ENCODE measurements around the gene STK11. TPM values are rescaled to one million over a fixed set of nuclear protein-coding genes. Genes with fewer than 3 reads are reported as not detected.

The STK11 gene
- total RNA-seq, 1 experiment from 2014 or later = 53.0 TPM

- BruUV-seq (replicated peaks) = no TSS peak
- POLR2A ChIA-PET (ENCODE audit: unreplicated experiment) = no interaction called here
- TF ChIP-seq CTCF (conservative IDR thresholded peaks at IDR 0.05) = no peak
- no peak for TF ChIP-seq EZH2 (IDR thresholded peaks at IDR 0.05; ENCODE audit: low read depth)
Observed at GRCh38 chr19:1229056-1229923, 23.7 kb downstream of the STK11 start.

GRCh38 chr19:1229924-1230782 lies 24.6 kb downstream of the STK11 start:
- no peak for DNase-seq
- H3K9me2 ChIP-seq (ENCODE audit: insufficient read depth) = no peaks in the 10 kb centered on the region
- no peaks in the 10 kb centered on the region for H3K79me2 ChIP-seq (ENCODE audit: low read depth)
- no peaks in the 10 kb centered on the region for H3K9me3 ChIP-seq (ENCODE audit: insufficient read depth, low read depth)
- H3K27me3 ChIP-seq (ENCODE audit: insufficient read depth, low read depth) = no peaks in the 10 kb centered on the region
- no peak overlapping the region for H2AFZ ChIP-seq
- ChIA-PET POLR2A (ENCODE audit: unreplicated experiment) (no interaction called here), CTCF (no interaction called here)
- H4K20me1 ChIP-seq (ENCODE audit: insufficient read depth) = no peaks in the 10 kb centered on the region
- no peak overlapping the region for H3K4me3 ChIP-seq
- intact Hi-C loops (cut with micrococcal nuclease; ENCODE audit: unreplicated experiment) = no loop called here
- no peaks in the 10 kb centered on the region for H3K36me3 ChIP-seq (ENCODE audit: low read depth)
- no TSS peak for BruUV-seq (replicated peaks)
- H3K4me1 ChIP-seq (replicated peaks; ENCODE audit: insufficient read depth) = 0 out of 2 replicates have a peak, but pooled peaks cover 6% of the 10 kb centered on the region
- H3F3A ChIP-seq (ENCODE audit: insufficient read depth, low read depth) = peaks cover 9% of the 10 kb centered on the region
- H3K4me2 ChIP-seq = no peak overlapping the region
- no peak for TF ChIP-seq CTCF (conservative IDR thresholded peaks at IDR 0.05)
- TF ChIP-seq EZH2 (IDR thresholded peaks at IDR 0.05; ENCODE audit: low read depth) = no peak
- no peak overlapping the region for H3K27ac ChIP-seq

More at GRCh38 chr19:1229056-1229923, 23.7 kb downstream of the STK11 start:
- Histone ChIP-seq H3K4me3 (no peak overlapping the region), H3K9me2 (ENCODE audit: insufficient read depth) (no peaks in the 10 kb centered on the region), H3K27ac (no peak overlapping the region), H3K4me1 (replicated peaks; ENCODE audit: insufficient read depth) (0 out of 2 replicates have a peak, but pooled peaks cover 6% of the 10 kb centered on the region), H4K20me1 (ENCODE audit: insufficient read depth) (no peaks in the 10 kb centered on the region), H3K79me2 (ENCODE audit: low read depth) (no peaks in the 10 kb centered on the region), H3K36me3 (ENCODE audit: low read depth) (no peaks in the 10 kb centered on the region), H3K4me2 (no peak overlapping the region), H3F3A (ENCODE audit: insufficient read depth, low read depth) (peaks cover 9% of the 10 kb centered on the region), H3K27me3 (ENCODE audit: insufficient read depth, low read depth) (no peaks in the 10 kb centered on the region), H3K9me3 (ENCODE audit: insufficient read depth, low read depth) (no peaks in the 10 kb centered on the region), H2AFZ (no peak overlapping the region)
- CTCF ChIA-PET = no interaction called here
- no peak for DNase-seq
- intact Hi-C loops (cut with micrococcal nuclease; ENCODE audit: unreplicated experiment) = no loop called here

DNA sequence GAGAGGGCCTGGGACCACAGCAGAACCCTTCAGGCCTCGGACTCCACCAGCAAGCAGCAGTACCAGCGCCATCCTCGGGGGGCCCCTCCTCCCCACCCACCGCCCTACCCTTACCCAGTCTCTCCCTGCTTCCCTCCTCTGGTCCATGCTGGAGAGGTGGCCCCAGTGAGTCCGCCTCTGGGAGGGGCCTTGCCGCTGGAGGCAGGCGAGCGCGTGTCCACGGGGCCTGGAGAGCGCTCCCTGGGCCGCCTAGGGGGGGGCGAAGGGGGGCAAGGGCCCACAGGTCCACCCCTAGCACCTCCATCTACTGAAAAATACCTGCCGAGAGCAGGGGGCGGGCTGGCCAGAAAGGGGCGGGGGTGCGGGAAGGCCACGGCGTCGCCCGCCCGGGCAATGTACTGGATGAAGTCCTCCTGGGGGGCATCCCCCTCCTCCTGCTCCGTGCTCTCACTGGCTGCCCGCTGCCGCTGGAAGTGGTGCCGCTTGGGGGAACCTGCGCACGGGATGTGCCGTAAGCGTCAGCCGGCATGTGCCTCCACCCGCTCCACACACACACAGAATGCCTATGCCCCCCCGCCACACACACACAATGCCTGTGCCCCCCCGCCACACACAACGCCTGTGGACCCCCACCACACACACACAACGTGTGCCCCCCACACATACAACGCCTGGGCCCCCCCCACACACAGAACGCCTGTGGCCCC lies 25.4 kb downstream of the STK11 start:
- no peak for DNase-seq
- intact Hi-C loops (cut with micrococcal nuclease; ENCODE audit: unreplicated experiment) = no loop called here
- H3K9me2 ChIP-seq (ENCODE audit: insufficient read depth) = no peaks in the 10 kb centered on the region
- 0 out of 2 replicates have a peak, but pooled peaks cover 6% of the 10 kb centered on the region for H3K4me1 ChIP-seq (replicated peaks; ENCODE audit: insufficient read depth)
- H4K20me1 ChIP-seq (ENCODE audit: insufficient read depth) = no peaks in the 10 kb centered on the region
- TF ChIP-seq CTCF (conservative IDR thresholded peaks at IDR 0.05) (no peak), EZH2 (IDR thresholded peaks at IDR 0.05; ENCODE audit: low read depth) (no peak)
- H3F3A ChIP-seq (ENCODE audit: insufficient read depth, low read depth) = peaks cover 9% of the 10 kb centered on the region
- H3K79me2 ChIP-seq (ENCODE audit: low read depth) = no peaks in the 10 kb centered on the region
- H3K36me3 ChIP-seq (ENCODE audit: low read depth) = no peaks in the 10 kb centered on the region
- CTCF ChIA-PET = no interaction called here
- H3K4me2 ChIP-seq = no peak overlapping the region
- no peak overlapping the region for H2AFZ ChIP-seq
- no TSS peak for BruUV-seq (replicated peaks)
- POLR2A ChIA-PET (ENCODE audit: unreplicated experiment) = no interaction called here
- no peak overlapping the region for H3K4me3 ChIP-seq
- H3K27me3 ChIP-seq (ENCODE audit: insufficient read depth, low read depth) = no peaks in the 10 kb centered on the region
- H3K9me3 ChIP-seq (ENCODE audit: insufficient read depth, low read depth) = no peaks in the 10 kb centered on the region
- H3K27ac ChIP-seq = no peak overlapping the region

All from PC-9 (cell line).